AG04449 (cell line): ENCODE results near the gene COL6A3.

ENCODE experiments used
- CTCF ChIA-PET: fragments of 350-600 bp; formaldehyde crosslinking; extraction: SDS; loops from one replicate; lab custom pipeline; 2021; ENCODE audit warnings: antibody characterized with exemption; lab: Yijun Ruan, JAX
- POLR2A ChIA-PET: fragments of 400-600, 350-600 bp; formaldehyde crosslinking; extraction: SDS; loops from one replicate; lab custom pipeline; 2020; ENCODE audit warnings: antibody characterized with exemption, inconsistent platforms; lab: Yijun Ruan, JAX
- DNase-seq: peaks from one replicate; pipeline ENCODE4 v3.0.0-alpha.2; 2010; ENCODE audit warnings: low read depth, low spot score
- H3K4me3 ChIP-seq: 2 replicates; pipeline ENCODE4 v1.5.1; 2011; ENCODE audit warnings: low read depth, mild to moderate bottlenecking, control low read depth, low read length
- TF ChIP-seq, protein P1 (sequence below): IDR thresholded peaks from one replicate; pipeline ENCODE4 v1.5.1; 2011; ENCODE audit warnings: mild to moderate bottlenecking, moderate library complexity, low read length, control low read depth, inconsistent platforms; ENCODE audit not compliant: insufficient read depth; ENCODE audit errors: missing control alignments

COL6A3 gene

GRCh38 chr2:237384672-237385020, 29.3 kb downstream of the COL6A3 start:
- no peak for DNase-seq
- TF ChIP-seq, protein P1, sequence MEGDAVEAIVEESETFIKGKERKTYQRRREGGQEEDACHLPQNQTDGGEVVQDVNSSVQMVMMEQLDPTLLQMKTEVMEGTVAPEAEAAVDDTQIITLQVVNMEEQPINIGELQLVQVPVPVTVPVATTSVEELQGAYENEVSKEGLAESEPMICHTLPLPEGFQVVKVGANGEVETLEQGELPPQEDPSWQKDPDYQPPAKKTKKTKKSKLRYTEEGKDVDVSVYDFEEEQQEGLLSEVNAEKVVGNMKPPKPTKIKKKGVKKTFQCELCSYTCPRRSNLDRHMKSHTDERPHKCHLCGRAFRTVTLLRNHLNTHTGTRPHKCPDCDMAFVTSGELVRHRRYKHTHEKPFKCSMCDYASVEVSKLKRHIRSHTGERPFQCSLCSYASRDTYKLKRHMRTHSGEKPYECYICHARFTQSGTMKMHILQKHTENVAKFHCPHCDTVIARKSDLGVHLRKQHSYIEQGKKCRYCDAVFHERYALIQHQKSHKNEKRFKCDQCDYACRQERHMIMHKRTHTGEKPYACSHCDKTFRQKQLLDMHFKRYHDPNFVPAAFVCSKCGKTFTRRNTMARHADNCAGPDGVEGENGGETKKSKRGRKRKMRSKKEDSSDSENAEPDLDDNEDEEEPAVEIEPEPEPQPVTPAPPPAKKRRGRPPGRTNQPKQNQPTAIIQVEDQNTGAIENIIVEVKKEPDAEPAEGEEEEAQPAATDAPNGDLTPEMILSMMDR: no peak
- ChIA-PET POLR2A (no interaction called here), CTCF (interaction anchor here (3.0 kb wide), 1 partner anchor 25 kb away, joined by 16 read pairs; no protein-coding TSS in a partner anchor)
- no peak overlapping the region for H3K4me3 ChIP-seq

- DNase-seq: peak; percentile 14
Measured at GRCh38 chr2:237383991-237384671, 29.8 kb downstream of the COL6A3 start.

DNA sequence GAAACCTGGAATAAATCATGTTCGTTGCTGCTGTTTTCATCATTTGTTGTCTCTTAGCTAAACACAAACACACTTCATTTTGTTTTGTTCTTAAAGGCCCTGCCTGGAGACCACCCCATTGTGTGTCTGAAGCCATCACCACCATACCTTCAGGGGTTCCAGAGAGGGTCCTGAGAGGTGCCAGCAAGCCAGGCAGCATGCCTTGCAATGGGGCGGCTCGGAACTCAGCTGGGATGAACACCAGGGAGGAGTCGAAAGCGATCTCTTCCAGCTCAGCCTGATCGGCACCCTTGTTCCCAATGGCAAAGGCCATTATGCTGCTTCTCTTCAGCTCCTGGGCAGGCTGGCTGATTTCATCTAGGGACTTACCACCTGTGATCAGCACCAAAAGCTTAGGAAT, 33.2 kb downstream of the COL6A3 start:
- DNase-seq: no peak
- no peak overlapping the region for H3K4me3 ChIP-seq
- CTCF ChIA-PET: interaction anchor here (1.0 to 2.3 kb wide), 2 partner anchors 9 to 215 kb away, joined by 3 to 7 read pairs; no protein-coding TSS in a partner anchor
- POLR2A ChIA-PET: no interaction called here
- TF ChIP-seq, protein P1: no peak

More at GRCh38 chr2:237383991-237384671, 29.8 kb downstream of the COL6A3 start:
- ChIA-PET POLR2A (no interaction called here), CTCF (interaction anchor here (0.8 to 1.9 kb wide), 2 partner anchors 27 to 188 kb away, joined by 4 to 5 read pairs; no protein-coding TSS in a partner anchor)
- TF ChIP-seq, protein P1: no peak
- H3K4me3 ChIP-seq: no peak overlapping the region

- TF ChIP-seq, protein P1: no peak
- DNase-seq: no peak
- CTCF ChIA-PET: no interaction called here
- POLR2A ChIA-PET: no interaction called here
- no peak overlapping the region for H3K4me3 ChIP-seq
Measured at GRCh38 chr2:237379636-237380035, 34.3 kb downstream of the COL6A3 start.

GRCh38 chr2:237378650-237379049, 35.3 kb downstream of the COL6A3 start:
- POLR2A ChIA-PET: no interaction called here
- CTCF ChIA-PET: interaction anchor here (1.3 kb wide), 1 partner anchor 134 kb away, joined by 4 read pairs; no protein-coding TSS in a partner anchor
- DNase-seq: no peak
- H3K4me3 ChIP-seq: no peak overlapping the region
- TF ChIP-seq, protein P1: no peak

DNA sequence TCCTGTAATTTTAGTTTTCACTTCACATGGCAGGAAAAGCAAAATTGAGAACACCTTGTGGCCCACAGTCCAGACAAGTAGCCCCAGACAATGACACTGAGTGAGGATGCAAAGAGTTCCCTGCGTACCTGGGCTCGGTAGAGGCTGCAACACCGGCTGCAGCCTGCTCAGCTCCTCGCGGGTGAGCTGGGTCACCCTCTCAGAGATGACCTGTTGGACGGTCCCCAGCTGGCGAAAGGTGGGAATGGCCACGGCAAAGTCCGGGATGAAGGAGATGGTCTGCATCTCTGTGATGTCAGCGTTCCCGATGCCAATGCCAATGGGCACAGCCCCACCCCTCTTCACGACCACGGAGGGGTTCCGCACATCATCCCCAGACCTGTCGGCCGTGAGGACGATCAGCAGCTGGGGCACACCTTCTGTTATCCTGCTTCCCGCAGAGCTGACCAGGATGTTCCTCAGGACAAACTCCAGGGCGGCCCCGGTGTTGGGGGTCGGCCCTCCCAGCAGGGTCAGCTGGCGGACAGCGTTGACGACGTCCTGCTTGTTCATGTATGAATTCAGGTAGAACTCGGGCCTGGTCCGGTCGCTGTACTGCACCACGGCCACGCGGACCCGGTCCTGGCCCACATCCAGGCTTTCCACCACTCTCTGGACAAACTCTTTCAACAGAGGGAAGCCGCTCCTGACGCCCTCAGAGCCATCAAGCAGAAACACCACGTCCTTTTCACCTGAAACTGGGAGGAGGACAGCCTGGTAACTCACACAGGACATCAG, 39.5 kb downstream of the COL6A3 start:
- POLR2A ChIA-PET: no interaction called here
- H3K4me3 ChIP-seq: no peak overlapping the region
- TF ChIP-seq, protein P1: no peak
- CTCF ChIA-PET: interaction anchor here (2.4 kb wide), 1 partner anchor 197 kb away, joined by 6 read pairs; no protein-coding TSS in a partner anchor
- no peak for DNase-seq
